ENCODE data around the gene ASB15. TPM values are rescaled to one million over a fixed set of nuclear protein-coding genes. Genes with fewer than 3 reads are reported as not detected.

Gene ASB15
- total and polyA plus RNA-seq, 10 donors, result 0.03 TPM; not detected in 9

DNA sequence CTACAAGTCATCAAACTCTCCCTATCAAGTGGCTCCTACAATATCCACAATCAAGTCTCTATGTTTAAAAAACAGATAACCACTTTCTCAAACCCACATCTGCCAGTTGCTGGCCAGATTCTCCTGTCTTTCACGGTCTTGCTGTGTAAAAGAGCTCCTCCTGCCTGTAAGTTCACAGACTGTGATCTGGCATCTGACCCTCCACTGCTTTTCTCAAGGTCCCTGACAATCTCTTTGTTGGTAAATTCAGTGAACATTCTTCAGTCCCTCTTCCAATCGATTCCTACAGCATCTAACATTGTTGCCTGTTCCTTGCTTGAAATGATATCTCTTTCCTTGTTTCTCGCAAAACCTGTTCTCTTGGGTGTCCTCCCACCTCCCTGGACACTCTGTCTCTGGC, 35.6 kb downstream of the ASB15 start:
- H3K4me1 ChIP-seq, result no peaks in the 10 kb centered on the region
- WGBS, 5 donors, result 64 to 69% (median 66%) methylated on average over 3 of the region's 3 CpGs
- DNase-seq, result no peak
- no peak overlapping the region for H3K27ac ChIP-seq
- TF ChIP-seq POLR2A (IDR thresholded peaks at IDR 0.05), result no peak
- TF ChIP-seq POLR2AphosphoS5 (IDR thresholded peaks at IDR 0.05), result no peak
- TF ChIP-seq, protein P1, sequence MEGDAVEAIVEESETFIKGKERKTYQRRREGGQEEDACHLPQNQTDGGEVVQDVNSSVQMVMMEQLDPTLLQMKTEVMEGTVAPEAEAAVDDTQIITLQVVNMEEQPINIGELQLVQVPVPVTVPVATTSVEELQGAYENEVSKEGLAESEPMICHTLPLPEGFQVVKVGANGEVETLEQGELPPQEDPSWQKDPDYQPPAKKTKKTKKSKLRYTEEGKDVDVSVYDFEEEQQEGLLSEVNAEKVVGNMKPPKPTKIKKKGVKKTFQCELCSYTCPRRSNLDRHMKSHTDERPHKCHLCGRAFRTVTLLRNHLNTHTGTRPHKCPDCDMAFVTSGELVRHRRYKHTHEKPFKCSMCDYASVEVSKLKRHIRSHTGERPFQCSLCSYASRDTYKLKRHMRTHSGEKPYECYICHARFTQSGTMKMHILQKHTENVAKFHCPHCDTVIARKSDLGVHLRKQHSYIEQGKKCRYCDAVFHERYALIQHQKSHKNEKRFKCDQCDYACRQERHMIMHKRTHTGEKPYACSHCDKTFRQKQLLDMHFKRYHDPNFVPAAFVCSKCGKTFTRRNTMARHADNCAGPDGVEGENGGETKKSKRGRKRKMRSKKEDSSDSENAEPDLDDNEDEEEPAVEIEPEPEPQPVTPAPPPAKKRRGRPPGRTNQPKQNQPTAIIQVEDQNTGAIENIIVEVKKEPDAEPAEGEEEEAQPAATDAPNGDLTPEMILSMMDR (IDR thresholded peaks at IDR 0.05 in 8 of 11, conservative IDR thresholded peaks at IDR 0.05 in 3 of 11), result no peak
- intact Hi-C loops (cut with DNase I; ENCODE audit: low total_unique reads), result no loop called here
- no peak overlapping the region for H3K4me3 ChIP-seq
- H3K27me3 ChIP-seq (replicated peaks in 1 of 7), result no peaks in the 10 kb centered on the region
- no peaks in the 10 kb centered on the region for H3K36me3 ChIP-seq
- no peaks in the 10 kb centered on the region for H3K9me3 ChIP-seq

DNA sequence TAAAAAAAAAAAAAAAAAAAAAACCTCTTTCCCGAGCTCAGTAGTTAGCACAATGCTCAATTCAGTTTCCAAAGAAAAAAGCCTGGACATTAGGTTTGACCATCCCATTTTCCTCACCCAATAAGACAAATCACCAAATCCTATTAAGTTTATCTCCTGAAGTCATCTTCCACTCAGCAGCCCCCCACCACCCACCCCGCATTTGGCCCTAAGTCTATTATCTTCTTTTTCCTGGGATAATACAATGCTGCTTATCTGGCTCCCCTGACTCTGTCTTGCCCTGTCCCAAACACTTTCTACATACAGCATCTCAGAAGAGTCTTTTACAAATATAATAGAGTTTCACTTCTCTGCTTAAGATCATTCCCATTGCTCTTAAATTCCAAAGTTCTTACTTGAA, 36.3 kb downstream of the ASB15 start:
- TF ChIP-seq POLR2A (IDR thresholded peaks at IDR 0.05) (no peak), POLR2AphosphoS5 (IDR thresholded peaks at IDR 0.05) (no peak)
- TF ChIP-seq, protein P1 (IDR thresholded peaks at IDR 0.05 in 8 of 11, conservative IDR thresholded peaks at IDR 0.05 in 3 of 11), result no peak
- Histone ChIP-seq H3K27ac (no peak overlapping the region), H3K4me1 (no peaks in the 10 kb centered on the region), H3K36me3 (no peaks in the 10 kb centered on the region), H3K9me3 (no peaks in the 10 kb centered on the region), H3K27me3 (replicated peaks in 1 of 7) (no peaks in the 10 kb centered on the region), H3K4me3 (no peak overlapping the region)
- WGBS, 5 donors, result 81 to 94% (median 91%) methylated on average over 2 of the region's 2 CpGs
- intact Hi-C loops (cut with DNase I; ENCODE audit: low total_unique reads), result no loop called here
- DNase-seq, result no peak

DNA sequence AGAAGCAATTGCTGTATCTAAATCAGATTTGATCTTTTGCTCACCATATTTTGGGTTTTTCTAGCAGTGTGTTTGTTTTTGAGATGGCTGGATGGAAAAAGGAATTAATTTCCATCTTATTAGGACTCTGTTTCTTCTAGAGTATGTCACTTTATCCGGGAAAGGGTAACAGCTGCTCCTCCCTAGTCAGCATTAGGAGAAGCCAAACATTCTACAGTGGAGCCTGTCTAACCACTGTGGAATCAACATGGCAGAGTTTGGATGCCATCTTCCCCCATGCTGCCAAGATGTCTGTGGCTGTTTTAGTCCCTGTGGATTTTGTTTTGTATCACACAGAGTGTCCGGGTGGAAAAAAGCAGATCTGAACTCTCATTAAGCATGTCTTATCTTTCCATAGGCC, 38.0 kb downstream of the ASB15 start:
- intact Hi-C loops (cut with DNase I; ENCODE audit: low total_unique reads), result no loop called here
- 82 to 97% (median 91%) methylated on average over 2 of the region's 2 CpGs for WGBS, 5 donors
- Histone ChIP-seq H3K36me3 (no peaks in the 10 kb centered on the region), H3K27ac (no peak overlapping the region), H3K27me3 (replicated peaks in 1 of 7) (no peaks in the 10 kb centered on the region), H3K9me3 (no peaks in the 10 kb centered on the region), H3K4me3 (no peak overlapping the region), H3K4me1 (peaks cover 0 to 9% (median 0%) of the 10 kb centered on the region in 6 donors)
- DNase-seq, result no peak
- TF ChIP-seq, protein P1 (IDR thresholded peaks at IDR 0.05 in 8 of 11, conservative IDR thresholded peaks at IDR 0.05 in 3 of 11), result no peak
- TF ChIP-seq POLR2AphosphoS5 (IDR thresholded peaks at IDR 0.05) (no peak), POLR2A (IDR thresholded peaks at IDR 0.05) (no peak)

DNA sequence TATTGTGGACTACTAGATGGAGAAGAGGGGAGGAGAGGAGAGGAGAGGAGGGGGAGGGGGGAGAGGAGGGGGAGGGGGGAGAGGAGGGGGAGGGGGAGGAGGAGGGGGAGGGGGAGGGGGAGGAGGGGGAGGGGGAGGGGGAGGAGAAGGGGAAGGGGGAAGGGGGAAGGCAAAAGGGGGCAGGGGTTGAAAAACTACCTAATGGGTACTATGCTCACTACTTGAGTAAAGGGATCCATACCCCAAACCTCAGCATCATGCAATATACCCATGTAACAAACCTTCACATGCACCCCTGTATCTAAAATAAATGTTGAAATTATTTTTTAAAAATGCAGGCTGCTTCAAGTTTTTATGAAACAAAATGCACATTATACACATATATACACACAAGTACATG, 39.0 kb downstream of the ASB15 start:
- peaks cover 0 to 11% (median 0%) of the 10 kb centered on the region in 6 donors for H3K4me1 ChIP-seq
- no peaks in the 10 kb centered on the region for H3K9me3 ChIP-seq
- H3K4me3 ChIP-seq, result no peak overlapping the region
- H3K36me3 ChIP-seq, result no peaks in the 10 kb centered on the region
- no peak overlapping the region for H3K27ac ChIP-seq
- no peak for TF ChIP-seq POLR2AphosphoS5 (IDR thresholded peaks at IDR 0.05)
- TF ChIP-seq, protein P1 (IDR thresholded peaks at IDR 0.05 in 8 of 11, conservative IDR thresholded peaks at IDR 0.05 in 3 of 11), result no peak
- no peak for TF ChIP-seq POLR2A (IDR thresholded peaks at IDR 0.05)
- intact Hi-C loops (cut with DNase I; ENCODE audit: low total_unique reads), result no loop called here
- DNase-seq, result no peak
- H3K27me3 ChIP-seq (replicated peaks in 1 of 7), result no peaks in the 10 kb centered on the region

All from spleen (tissue), 11 donors.